GM12874 (cell line): ENCODE data around the gene FZD8.

Experiments used
- CTCF ChIP-seq: IDR thresholded peaks from 2 replicates; pipeline ENCODE4 v1.5.1; 2011; ENCODE audit warnings: low read depth, mild to moderate bottlenecking, control low read depth, low read length, moderate library complexity; ENCODE audit not compliant: insufficient read depth

FZD8 gene

GRCh38 chr10:35652824-35653223 is 10.7 kb upstream of the FZD8 start:
- no peak for TF ChIP-seq CTCF

- TF ChIP-seq CTCF = no peak
Observed at GRCh38 chr10:35650894-35651293, 8.8 kb upstream of the FZD8 start.

GRCh38 chr10:35644050-35644950 is 2.2 kb upstream of the FZD8 start:
- no peak for TF ChIP-seq CTCF

GRCh38 chr10:35643151-35644049 is 1.3 kb upstream of the FZD8 start:
- no peak for TF ChIP-seq CTCF

DNA sequence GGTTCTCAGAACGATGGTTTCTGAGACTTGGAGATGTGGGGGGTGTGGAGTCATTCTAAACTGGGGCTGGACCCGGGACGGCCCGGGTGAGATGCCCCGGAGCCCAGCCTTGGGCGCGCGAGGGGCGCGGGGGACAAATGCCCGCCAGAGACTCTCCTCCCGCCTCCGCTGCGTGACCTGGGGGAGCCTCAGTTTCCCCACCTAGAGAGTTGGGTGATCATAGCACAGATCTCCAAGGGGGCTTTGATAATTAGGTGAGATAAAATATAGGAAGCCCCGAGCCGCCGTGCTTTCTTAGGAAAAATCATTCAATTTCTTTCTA is 658 bp upstream of the FZD8 start:
- TF ChIP-seq CTCF = no peak

- TF ChIP-seq CTCF = no peak
Observed at GRCh38 chr10:35641676-35642034, 441 bp downstream of the FZD8 start.

DNA sequence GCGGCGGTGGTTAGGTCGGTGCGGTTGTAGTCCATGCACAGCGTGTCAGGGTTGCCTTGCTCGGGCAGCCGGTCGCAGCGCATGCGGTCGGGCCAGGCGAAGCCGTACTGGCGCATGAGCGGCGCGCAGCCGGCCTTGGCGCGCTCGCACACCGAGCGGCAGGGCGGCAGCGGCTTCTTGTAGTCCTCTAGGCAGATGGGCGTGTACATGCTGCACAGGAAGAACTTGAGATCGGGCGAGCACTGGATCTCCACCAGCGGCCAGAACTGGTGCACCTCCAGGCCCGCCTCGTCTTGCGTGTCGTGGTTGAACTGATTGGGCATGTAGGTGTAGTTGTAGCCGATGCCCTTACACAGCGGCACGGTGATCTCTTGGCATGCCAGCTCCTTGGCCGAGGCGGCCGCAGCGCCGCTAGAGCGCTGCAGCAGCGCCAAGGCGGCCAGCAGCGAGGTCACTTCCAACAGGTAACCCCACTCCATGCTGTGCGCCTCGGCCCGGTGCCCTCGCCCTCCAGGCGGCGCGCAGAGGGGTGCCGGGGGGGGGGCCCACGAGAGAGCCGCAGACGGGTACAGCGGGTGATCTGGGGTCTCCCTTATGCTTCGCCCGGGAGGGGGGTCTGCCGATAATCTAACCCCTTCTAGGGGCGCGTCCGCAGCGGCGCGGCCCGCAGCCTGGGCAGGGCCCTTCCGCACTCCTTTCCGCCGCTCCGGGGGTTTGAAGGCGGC is 983 bp downstream of the FZD8 start:
- 0 out of 2 replicates have a peak, but pooled peaks have one; percentile 1 for TF ChIP-seq CTCF
